ENCODE measurements around the gene SPRR2E. TPM values are rescaled to one million over a fixed set of nuclear protein-coding genes. Genes with fewer than 3 reads are reported as not detected.
"Not testable (repeated sequence)": the region's sequence is repeated elsewhere in the genome, so short reads cannot be mapped to it uniquely, and the experiment has no call there.

Gene SPRR2E
- not detected for total RNA-seq

GRCh38 chr1:153094426-153094825, at the start of gene SPRR2E:
SPRR2E (minus strand) TSS chr1:153094526; CDS start chr1:153093751, 775 bp downstream.
- Mint-ChIP-seq H3K4me3 (no peak within 1 kb of the TSS), H3K9me3 (ENCODE audit: insufficient read depth) (no peaks in the 10 kb centered on the region), H3K4me1 (ENCODE audit: low read depth) (no peaks in the 10 kb centered on the region), H3K27ac (no peak within 1 kb of the TSS), H3K27me3 (ENCODE audit: low read depth) (peaks cover 6% of the 10 kb centered on the region), H3K36me3 (ENCODE audit: low read depth) (no peaks in the 10 kb centered on the region)
- no peak for DNase-seq
- CTCF ChIA-PET: no interaction called here
- POLR2A ChIA-PET: no interaction called here
- no peak for ATAC-seq

GRCh38 chr1:153141377-153141776, 47.1 kb upstream of the SPRR2E start:
- Mint-ChIP-seq H3K4me1 (ENCODE audit: low read depth) (no peaks in the 10 kb centered on the region), H3K27ac (no peak overlapping the region), H3K4me3 (no peak overlapping the region), H3K9me3 (ENCODE audit: insufficient read depth) (no peaks in the 10 kb centered on the region), H3K36me3 (ENCODE audit: low read depth) (no peaks in the 10 kb centered on the region), H3K27me3 (ENCODE audit: low read depth) (peaks cover 19% of the 10 kb centered on the region)
- no peak for DNase-seq
- CTCF ChIA-PET: no interaction called here
- POLR2A ChIA-PET: no interaction called here
- no peak for ATAC-seq

- H3K27ac Mint-ChIP-seq: no peak overlapping the region
- ATAC-seq: no peak
- POLR2A ChIA-PET: no interaction called here
- no peak for DNase-seq
- peaks cover 19% of the 10 kb centered on the region for H3K27me3 Mint-ChIP-seq (ENCODE audit: low read depth)
- no peaks in the 10 kb centered on the region for H3K9me3 Mint-ChIP-seq (ENCODE audit: insufficient read depth)
- CTCF ChIA-PET: no interaction called here
- no peaks in the 10 kb centered on the region for H3K4me1 Mint-ChIP-seq (ENCODE audit: low read depth)
- no peaks in the 10 kb centered on the region for H3K36me3 Mint-ChIP-seq (ENCODE audit: low read depth)
- no peak overlapping the region for H3K4me3 Mint-ChIP-seq
Observed at GRCh38 chr1:153140484-153140883, 46.2 kb upstream of the SPRR2E start.

GRCh38 chr1:153133743-153134142, 39.4 kb upstream of the SPRR2E start:
- H3K36me3 Mint-ChIP-seq (ENCODE audit: low read depth): no peaks in the 10 kb centered on the region
- DNase-seq (no peak), ATAC-seq (no peak)
- H3K27ac Mint-ChIP-seq: no peak overlapping the region
- peaks cover 16% of the 10 kb centered on the region for H3K27me3 Mint-ChIP-seq (ENCODE audit: low read depth)
- POLR2A ChIA-PET: no interaction called here
- no peaks in the 10 kb centered on the region for H3K4me1 Mint-ChIP-seq (ENCODE audit: low read depth)
- CTCF ChIA-PET: no interaction called here
- H3K9me3 Mint-ChIP-seq (ENCODE audit: insufficient read depth): no peaks in the 10 kb centered on the region
- H3K4me3 Mint-ChIP-seq: no peak overlapping the region

GRCh38 chr1:153133267-153133666, 38.9 kb upstream of the SPRR2E start:
- POLR2A ChIA-PET: no interaction called here
- no peaks in the 10 kb centered on the region for H3K36me3 Mint-ChIP-seq (ENCODE audit: low read depth)
- H3K9me3 Mint-ChIP-seq (ENCODE audit: insufficient read depth): no peaks in the 10 kb centered on the region
- CTCF ChIA-PET: no interaction called here
- no peak for DNase-seq
- ATAC-seq: no peak
- H3K4me3 Mint-ChIP-seq: no peak overlapping the region
- H3K4me1 Mint-ChIP-seq (ENCODE audit: low read depth): no peaks in the 10 kb centered on the region
- H3K27ac Mint-ChIP-seq: no peak overlapping the region
- peaks cover 16% of the 10 kb centered on the region for H3K27me3 Mint-ChIP-seq (ENCODE audit: low read depth)

- H3K36me3 Mint-ChIP-seq (ENCODE audit: low read depth); DNase-seq; ATAC-seq; H3K4me3 Mint-ChIP-seq; H3K27ac Mint-ChIP-seq; CTCF ChIA-PET; H3K9me3 Mint-ChIP-seq (ENCODE audit: insufficient read depth); H3K4me1 Mint-ChIP-seq (ENCODE audit: low read depth); POLR2A ChIA-PET; H3K27me3 Mint-ChIP-seq (ENCODE audit: low read depth): not testable (repeated sequence)
Observed at GRCh38 chr1:153128688-153129087, 34.4 kb upstream of the SPRR2E start.

- no peak overlapping the region for H3K27ac Mint-ChIP-seq
- H3K36me3 Mint-ChIP-seq (ENCODE audit: low read depth): no peaks in the 10 kb centered on the region
- H3K27me3 Mint-ChIP-seq (ENCODE audit: low read depth): peaks cover 5% of the 10 kb centered on the region
- no peak for ATAC-seq
- H3K4me1 Mint-ChIP-seq (ENCODE audit: low read depth): no peaks in the 10 kb centered on the region
- CTCF ChIA-PET: no interaction called here
- H3K9me3 Mint-ChIP-seq (ENCODE audit: insufficient read depth): peaks cover 4% of the 10 kb centered on the region
- H3K4me3 Mint-ChIP-seq: no peak overlapping the region
- POLR2A ChIA-PET: no interaction called here
- DNase-seq: no peak
Observed at GRCh38 chr1:153127296-153127695, 33.0 kb upstream of the SPRR2E start.

- Mint-ChIP-seq H3K4me1 (ENCODE audit: low read depth) (no peaks in the 10 kb centered on the region), H3K4me3 (no peak overlapping the region), H3K9me3 (ENCODE audit: insufficient read depth) (peaks cover 4% of the 10 kb centered on the region), H3K27me3 (ENCODE audit: low read depth) (peaks cover 5% of the 10 kb centered on the region), H3K36me3 (ENCODE audit: low read depth) (no peaks in the 10 kb centered on the region), H3K27ac (no peak overlapping the region)
- no peak for ATAC-seq
- DNase-seq: no peak
- ChIA-PET CTCF (no interaction called here), POLR2A (no interaction called here)
Observed at GRCh38 chr1:153125536-153125935, 31.2 kb upstream of the SPRR2E start.

- ATAC-seq; H3K9me3 Mint-ChIP-seq (ENCODE audit: insufficient read depth); H3K4me1 Mint-ChIP-seq (ENCODE audit: low read depth); DNase-seq; H3K36me3 Mint-ChIP-seq (ENCODE audit: low read depth); H3K27ac Mint-ChIP-seq; H3K4me3 Mint-ChIP-seq; CTCF ChIA-PET; POLR2A ChIA-PET: not testable (repeated sequence)
- H3K27me3 Mint-ChIP-seq (ENCODE audit: low read depth): peaks cover 12% of the 10 kb centered on the region
Observed at GRCh38 chr1:153123793-153124192, 29.5 kb upstream of the SPRR2E start.

GRCh38 chr1:153122831-153123421, 28.6 kb upstream of the SPRR2E start:
- ChIA-PET CTCF (no interaction called here), POLR2A (no interaction called here)
- no peak for DNase-seq
- ATAC-seq: no peak
- Mint-ChIP-seq H3K9me3 (ENCODE audit: insufficient read depth) (peaks cover 4% of the 10 kb centered on the region), H3K4me1 (ENCODE audit: low read depth) (no peaks in the 10 kb centered on the region), H3K4me3 (no peak overlapping the region), H3K27me3 (ENCODE audit: low read depth) (peaks cover 12% of the 10 kb centered on the region), H3K36me3 (ENCODE audit: low read depth) (no peaks in the 10 kb centered on the region), H3K27ac (no peak overlapping the region)

- ATAC-seq: no peak
- ChIA-PET POLR2A (no interaction called here), CTCF (no interaction called here)
- Mint-ChIP-seq H3K36me3 (ENCODE audit: low read depth) (no peaks in the 10 kb centered on the region), H3K4me1 (ENCODE audit: low read depth) (no peaks in the 10 kb centered on the region), H3K4me3 (no peak overlapping the region), H3K9me3 (ENCODE audit: insufficient read depth) (peaks cover 4% of the 10 kb centered on the region), H3K27me3 (ENCODE audit: low read depth) (peaks cover 12% of the 10 kb centered on the region), H3K27ac (no peak overlapping the region)
- no peak for DNase-seq
Observed at GRCh38 chr1:153120945-153121344, 26.6 kb upstream of the SPRR2E start.

GRCh38 chr1:153119491-153119971, 25.2 kb upstream of the SPRR2E start:
- Mint-ChIP-seq H3K27me3 (ENCODE audit: low read depth) (peaks cover 9% of the 10 kb centered on the region), H3K27ac (no peak overlapping the region), H3K36me3 (ENCODE audit: low read depth) (no peaks in the 10 kb centered on the region), H3K4me3 (no peak overlapping the region), H3K4me1 (ENCODE audit: low read depth) (no peaks in the 10 kb centered on the region), H3K9me3 (ENCODE audit: insufficient read depth) (no peaks in the 10 kb centered on the region)
- ChIA-PET POLR2A (no interaction called here), CTCF (no interaction called here)
- DNase-seq (no peak), ATAC-seq (no peak)

- POLR2A ChIA-PET; H3K27ac Mint-ChIP-seq; H3K36me3 Mint-ChIP-seq (ENCODE audit: low read depth); H3K4me1 Mint-ChIP-seq (ENCODE audit: low read depth); H3K4me3 Mint-ChIP-seq; CTCF ChIA-PET; H3K9me3 Mint-ChIP-seq (ENCODE audit: insufficient read depth); DNase-seq; H3K27me3 Mint-ChIP-seq (ENCODE audit: low read depth); ATAC-seq: not testable (repeated sequence)
Observed at GRCh38 chr1:153115264-153115663, 20.9 kb upstream of the SPRR2E start.

All from activated CD8-positive, alpha-beta T cell treated with anti-CD3 and anti-CD28 coated beads, Interleukin-2, amount 10 ng/mL, durations not matched to agents 7 days and 5 days (primary cell).